RWPE2 (cell line): ENCODE results near the gene UST.

ENCODE experiments used
- ATAC-seq: fragments of 200-7000 bp; cut with Tn5 transposase; 3 replicates; pipeline ENCODE4 v1.9.1; 2021; ENCODE audit warnings: low read depth
- DNase-seq: peaks from one replicate; pipeline ENCODE4 v3.0.0-alpha.2; 2020; ENCODE audit warnings: low spot score
- H3K27ac ChIP-seq: fragments of 450-650 bp; 2 replicates; pipeline ENCODE4 v1.5.1; 2017; ENCODE audit warnings: mild to moderate bottlenecking; ENCODE audit not compliant: poor library complexity, severe bottlenecking
- H3K27me3 ChIP-seq: fragments of 250-450 bp; sonication (Bioruptor Pico); 2 replicates; pipeline ENCODE4 v1.5.1; 2021; ENCODE audit warnings: mild to moderate bottlenecking, moderate library complexity; ENCODE audit not compliant: insufficient read depth, poor library complexity, severe bottlenecking
- H3K36me3 ChIP-seq: fragments of 250-450 bp; sonication (Bioruptor Pico); 2 replicates; pipeline ENCODE4 v1.5.1; 2020; ENCODE audit warnings: low read depth, mild to moderate bottlenecking, moderate library complexity
- H3K4me1 ChIP-seq: fragments of 250-450 bp; sonication (Bioruptor Pico); 2 replicates; pipeline ENCODE4 v1.5.1; 2021; ENCODE audit warnings: mild to moderate bottlenecking, moderate library complexity; ENCODE audit not compliant: insufficient read depth, poor library complexity, severe bottlenecking
- H3K4me3 ChIP-seq: fragments of 250-450 bp; sonication (Bioruptor Pico); 2 replicates; pipeline ENCODE4 v1.5.1; 2021; ENCODE audit warnings: mild to moderate bottlenecking, moderate library complexity; ENCODE audit not compliant: severe bottlenecking
- H3K9me3 ChIP-seq: fragments of 250-450 bp; sonication (Bioruptor Pico); 2 replicates; pipeline ENCODE4 v1.5.1; 2021; ENCODE audit warnings: mild to moderate bottlenecking, moderate library complexity; ENCODE audit not compliant: severe bottlenecking
- TF ChIP-seq, protein P1 (sequence below): fragments of 450-650 bp; IDR thresholded peaks from one replicate; pipeline ENCODE4 v1.5.1; 2017; ENCODE audit warnings: mild to moderate bottlenecking, moderate library complexity; ENCODE audit not compliant: poor library complexity, severe bottlenecking

UST gene

DNA sequence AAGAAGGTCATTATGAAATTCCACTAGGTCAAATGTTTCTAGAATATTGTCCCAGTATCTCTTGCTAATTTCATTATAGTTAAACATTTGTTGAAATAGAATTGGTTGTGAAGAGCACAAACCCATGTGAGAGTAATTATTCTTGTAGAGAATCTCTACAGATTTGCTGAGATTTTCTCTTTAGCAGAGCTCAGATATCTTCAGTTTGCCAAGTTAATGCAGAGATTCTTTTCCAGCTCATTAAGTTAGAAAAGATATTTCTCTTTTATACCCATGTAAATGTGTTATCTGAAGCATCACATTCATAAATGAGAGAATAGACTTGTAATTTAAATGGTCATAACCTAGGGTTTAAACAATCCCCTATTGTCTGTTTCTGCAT lies 338.7 kb downstream of the UST start:
- no peak overlapping the region for H3K27ac ChIP-seq
- H3K27me3 ChIP-seq: no peaks in the 10 kb centered on the region
- DNase-seq (no peak), ATAC-seq (no peak)
- TF ChIP-seq, protein P1, sequence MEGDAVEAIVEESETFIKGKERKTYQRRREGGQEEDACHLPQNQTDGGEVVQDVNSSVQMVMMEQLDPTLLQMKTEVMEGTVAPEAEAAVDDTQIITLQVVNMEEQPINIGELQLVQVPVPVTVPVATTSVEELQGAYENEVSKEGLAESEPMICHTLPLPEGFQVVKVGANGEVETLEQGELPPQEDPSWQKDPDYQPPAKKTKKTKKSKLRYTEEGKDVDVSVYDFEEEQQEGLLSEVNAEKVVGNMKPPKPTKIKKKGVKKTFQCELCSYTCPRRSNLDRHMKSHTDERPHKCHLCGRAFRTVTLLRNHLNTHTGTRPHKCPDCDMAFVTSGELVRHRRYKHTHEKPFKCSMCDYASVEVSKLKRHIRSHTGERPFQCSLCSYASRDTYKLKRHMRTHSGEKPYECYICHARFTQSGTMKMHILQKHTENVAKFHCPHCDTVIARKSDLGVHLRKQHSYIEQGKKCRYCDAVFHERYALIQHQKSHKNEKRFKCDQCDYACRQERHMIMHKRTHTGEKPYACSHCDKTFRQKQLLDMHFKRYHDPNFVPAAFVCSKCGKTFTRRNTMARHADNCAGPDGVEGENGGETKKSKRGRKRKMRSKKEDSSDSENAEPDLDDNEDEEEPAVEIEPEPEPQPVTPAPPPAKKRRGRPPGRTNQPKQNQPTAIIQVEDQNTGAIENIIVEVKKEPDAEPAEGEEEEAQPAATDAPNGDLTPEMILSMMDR: no peak
- no peak overlapping the region for H3K4me3 ChIP-seq
- H3K36me3 ChIP-seq: no peaks in the 10 kb centered on the region
- no peaks in the 10 kb centered on the region for H3K9me3 ChIP-seq
- H3K4me1 ChIP-seq: peaks cover under 1% of the 10 kb centered on the region

DNA sequence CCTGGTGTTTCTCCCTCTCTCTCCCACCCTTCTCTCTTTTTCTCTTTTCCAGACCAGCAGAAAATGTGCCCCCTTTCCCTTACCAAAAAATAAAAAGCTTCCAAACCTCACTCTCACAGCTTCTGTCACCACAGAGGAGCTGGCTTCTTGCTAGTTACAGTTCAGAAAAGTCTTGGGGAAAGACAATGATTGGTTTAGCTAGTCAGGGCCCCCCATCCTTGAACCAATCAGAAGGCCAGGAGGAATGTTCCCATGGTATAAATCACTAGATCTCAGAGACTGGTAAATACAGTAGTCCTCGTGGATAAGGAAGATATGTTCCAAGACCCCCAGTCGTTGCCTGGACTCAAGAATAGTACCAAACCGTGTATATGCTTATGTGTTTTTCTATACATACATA lies 339.5 kb downstream of the UST start:
- H3K4me3 ChIP-seq: no peak overlapping the region
- DNase-seq (no peak), ATAC-seq (no peak)
- no peaks in the 10 kb centered on the region for H3K27me3 ChIP-seq
- H3K4me1 ChIP-seq: no peaks in the 10 kb centered on the region
- no peaks in the 10 kb centered on the region for H3K9me3 ChIP-seq
- no peak overlapping the region for H3K27ac ChIP-seq
- no peaks in the 10 kb centered on the region for H3K36me3 ChIP-seq
- TF ChIP-seq, protein P1: no peak

DNA sequence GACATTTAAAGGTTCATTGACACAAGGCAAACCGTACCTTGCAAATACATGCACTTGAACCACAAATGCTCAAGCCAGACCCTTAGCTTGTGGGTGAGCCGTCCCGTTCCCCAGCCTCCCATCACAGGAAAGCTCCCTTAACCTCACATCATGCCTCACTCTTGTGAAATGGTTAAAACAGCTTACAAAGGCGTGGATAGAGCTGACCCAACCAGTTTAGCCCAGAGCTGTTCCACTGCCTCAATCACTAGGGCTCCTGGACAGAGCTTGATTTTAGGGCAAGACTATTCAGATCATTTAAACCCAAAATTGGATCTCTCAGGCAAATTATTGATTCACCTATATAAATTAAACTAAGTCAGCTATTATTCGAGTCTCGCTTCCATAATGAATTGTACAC lies 341.1 kb downstream of the UST start:
- Histone ChIP-seq H3K4me3 (no peak overlapping the region), H3K4me1 (no peaks in the 10 kb centered on the region), H3K9me3 (no peaks in the 10 kb centered on the region), H3K27ac (no peak overlapping the region), H3K36me3 (no peaks in the 10 kb centered on the region), H3K27me3 (no peaks in the 10 kb centered on the region)
- DNase-seq: no peak
- TF ChIP-seq, protein P1: no peak
- no peak for ATAC-seq

DNA sequence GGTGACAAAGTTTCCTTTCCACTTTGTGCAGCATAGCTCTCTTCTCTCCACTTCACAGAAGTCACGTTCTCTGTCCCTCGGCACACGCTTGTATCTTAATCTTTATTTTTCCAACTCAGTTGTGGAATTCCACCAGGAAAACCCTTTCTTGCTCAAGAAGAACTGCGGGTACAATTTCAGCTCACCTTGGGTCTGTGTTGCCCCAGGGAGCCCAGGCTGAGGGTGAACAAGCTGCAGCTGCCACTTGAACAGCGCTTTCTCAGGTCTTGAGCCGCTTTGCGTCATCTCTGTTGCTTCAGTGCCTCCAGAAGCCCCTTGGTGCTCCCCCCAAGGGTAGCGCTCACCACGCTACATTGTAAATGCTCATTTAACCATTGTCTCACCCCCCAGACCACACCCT lies 341.5 kb downstream of the UST start:
- no peak for DNase-seq
- Histone ChIP-seq H3K36me3 (no peaks in the 10 kb centered on the region), H3K9me3 (no peaks in the 10 kb centered on the region), H3K27ac (no peak overlapping the region), H3K4me1 (no peaks in the 10 kb centered on the region), H3K27me3 (no peaks in the 10 kb centered on the region), H3K4me3 (no peak overlapping the region)
- TF ChIP-seq, protein P1: no peak
- ATAC-seq: no peak

GRCh38 chr6:149089510-149089909 lies 342.7 kb downstream of the UST start:
- TF ChIP-seq, protein P1: no peak
- DNase-seq (no peak), ATAC-seq (peak; percentile 27; the same call in 1 of the 3 replicates)
- H3K27ac ChIP-seq: no peak overlapping the region
- no peaks in the 10 kb centered on the region for H3K27me3 ChIP-seq
- H3K4me1 ChIP-seq: no peaks in the 10 kb centered on the region
- H3K4me3 ChIP-seq: no peak overlapping the region
- H3K36me3 ChIP-seq: no peaks in the 10 kb centered on the region
- no peaks in the 10 kb centered on the region for H3K9me3 ChIP-seq
